Stimulated activated CD4-positive, alpha-beta T cell treated with anti-CD3 and anti-CD28 coated beads, Interleukin-12 subunit alpha, Interleukin-12 subunit beta, amount 100 ng/mL, for 48 hours (primary cell): ENCODE results near the gene SLC66A2.
"Not testable (repeated sequence)": the region's sequence is repeated elsewhere in the genome, so short reads cannot be mapped to it uniquely, and the experiment has no call there.

Experiments used
- DNase-seq, 3 donors: peaks; one replicate each; pipeline ENCODE4 v3.0.0-alpha.2; 2020; ENCODE audit warnings: low read depth in 2 of 3, low spot score in 1 of 3

Gene SLC66A2

DNA sequence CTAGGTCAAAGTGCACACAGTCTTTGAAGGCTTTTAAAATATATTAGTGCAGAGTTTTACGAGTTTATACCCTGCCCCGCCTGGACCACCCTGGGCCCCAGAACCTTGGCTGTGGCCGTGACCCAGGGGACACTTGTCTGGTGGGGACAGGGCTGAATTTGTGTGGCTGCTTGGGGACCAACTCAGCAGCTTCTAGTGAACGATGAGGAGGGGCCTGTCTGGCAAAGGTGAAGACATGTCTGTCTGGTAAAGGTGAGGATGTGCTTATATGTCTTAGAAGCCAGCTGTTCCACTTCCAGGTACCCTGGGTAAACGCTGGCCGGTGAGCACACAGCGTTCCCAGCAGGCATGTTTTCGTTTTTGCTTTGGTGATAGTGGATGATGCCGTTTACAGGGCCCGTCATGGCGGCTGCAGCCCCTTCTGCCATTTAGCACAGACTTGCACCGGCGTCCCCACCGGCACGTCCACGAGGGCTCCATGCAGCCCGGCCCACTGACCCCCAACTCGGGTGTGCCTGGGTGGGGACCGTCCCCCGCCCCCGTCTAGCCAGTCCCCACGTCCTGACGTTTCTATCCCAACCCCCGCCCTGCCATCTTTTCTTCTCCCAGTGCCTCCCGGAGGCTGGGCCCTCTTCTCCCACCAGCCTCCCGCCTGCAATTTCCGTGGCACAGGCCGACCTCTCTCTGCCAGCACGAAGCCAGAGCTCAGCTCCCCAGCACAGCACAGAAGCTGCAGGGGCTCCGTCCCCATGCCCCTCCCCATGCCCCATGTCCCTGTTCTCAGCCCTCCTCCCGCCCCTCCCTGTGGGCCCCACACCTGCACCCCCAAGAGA, 67.8 kb downstream of the SLC66A2 start:
- DNase-seq, result no peak

DNA sequence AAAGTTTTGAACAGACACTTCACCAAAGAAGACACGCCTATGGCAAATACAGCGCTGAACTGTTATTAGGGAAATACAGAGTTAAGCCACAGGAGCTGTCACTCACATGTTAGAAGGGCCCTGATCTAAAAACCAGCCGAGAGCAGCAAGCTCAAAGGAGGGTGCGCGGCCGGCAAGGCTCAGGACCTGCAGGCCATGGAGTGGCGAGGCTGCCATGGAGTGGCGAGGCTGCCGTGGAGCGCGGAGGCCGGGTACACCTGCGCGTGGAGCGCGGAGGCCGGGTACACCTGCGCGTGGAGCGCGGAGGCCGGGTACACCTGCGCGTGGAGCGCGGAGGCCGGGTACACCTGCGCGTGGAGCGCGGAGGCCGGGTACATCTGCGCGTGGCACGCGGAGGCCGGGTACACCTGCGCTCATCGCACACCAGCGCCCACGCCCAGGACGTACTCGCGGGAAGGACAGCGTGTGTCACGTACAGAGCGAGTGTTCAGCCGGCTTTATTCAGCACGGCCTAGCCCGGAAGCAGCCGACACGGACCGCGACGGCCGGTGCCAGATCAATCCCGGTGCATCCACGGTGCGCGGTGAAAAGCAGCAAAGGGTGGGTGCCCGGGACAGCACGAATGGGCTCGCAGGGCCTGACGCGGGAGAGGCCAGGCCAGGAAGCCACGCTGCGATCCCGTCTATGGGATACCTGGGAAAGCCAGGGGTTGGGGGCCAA, 68.8 kb downstream of the SLC66A2 start:
- DNase-seq, result no peak

DNA sequence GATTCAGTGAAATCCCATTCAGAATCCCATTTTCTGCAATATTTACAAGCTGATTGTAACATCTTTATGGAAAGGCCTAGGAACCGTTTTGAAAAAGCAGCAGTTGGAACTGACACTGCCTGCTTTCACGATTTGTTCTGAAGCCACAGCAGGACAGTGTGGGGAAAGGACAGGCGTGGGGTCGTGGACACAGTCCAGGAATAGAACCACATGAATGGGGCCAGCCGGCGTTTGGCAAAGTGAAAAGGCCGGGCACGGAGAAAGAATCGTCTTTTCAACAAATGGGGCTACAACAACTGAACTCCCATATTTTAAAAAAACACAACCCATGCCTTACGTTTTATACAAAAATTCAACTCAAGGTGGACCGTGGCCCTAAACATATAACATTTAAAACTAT, 69.8 kb downstream of the SLC66A2 start:
- no peak for DNase-seq

DNA sequence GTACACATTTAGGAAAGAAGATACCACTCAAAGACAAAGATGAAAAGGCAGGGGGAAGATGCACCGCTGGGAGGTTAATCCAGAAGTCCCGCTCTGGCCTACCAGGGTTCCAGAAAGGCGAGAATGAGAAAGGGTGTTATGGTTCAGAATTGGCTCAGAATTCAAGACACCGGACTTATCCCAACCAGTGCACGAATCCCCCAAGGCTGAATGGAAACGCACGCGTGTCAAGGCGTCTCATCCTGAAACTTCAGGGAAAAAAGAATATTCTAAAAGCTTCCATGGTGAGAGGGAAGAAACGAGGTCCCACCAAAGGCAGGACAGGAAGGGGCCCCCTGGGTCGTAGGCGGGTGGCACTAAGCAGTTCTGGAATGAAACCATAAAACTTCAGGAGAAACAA, 71.9 kb downstream of the SLC66A2 start:
- DNase-seq, result no peak

DNA sequence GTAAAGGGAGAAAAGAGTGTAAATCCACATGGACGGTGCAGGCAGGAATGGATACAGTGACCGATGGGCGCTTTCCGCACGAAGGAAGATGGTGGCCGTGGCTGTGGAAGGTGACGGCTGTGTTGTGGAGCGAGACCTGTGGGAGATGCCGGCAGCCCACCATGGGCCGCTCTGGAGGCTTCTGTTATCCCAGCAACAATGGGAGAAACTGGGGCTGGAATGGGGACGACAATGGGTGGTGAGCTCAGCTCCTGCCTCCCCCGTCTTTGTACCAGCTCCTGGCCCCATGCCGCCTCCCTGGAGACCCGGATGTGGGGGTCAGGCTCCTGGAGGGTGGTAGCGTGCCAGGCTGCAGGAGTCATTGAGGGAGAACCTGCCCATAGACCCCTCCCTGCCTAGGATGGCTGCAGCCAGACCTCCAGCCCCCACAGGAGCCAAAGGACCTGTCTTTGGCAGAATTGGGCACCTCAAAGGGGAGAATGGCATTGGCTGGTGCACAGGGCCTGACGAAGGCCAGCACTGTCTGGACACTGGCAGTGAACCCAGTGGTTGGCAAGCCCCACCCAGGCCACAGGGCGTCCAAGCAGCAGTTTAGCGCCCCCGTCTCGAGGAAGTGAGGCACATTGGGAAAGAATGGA, 72.6 kb downstream of the SLC66A2 start:
- no peak for DNase-seq

DNA sequence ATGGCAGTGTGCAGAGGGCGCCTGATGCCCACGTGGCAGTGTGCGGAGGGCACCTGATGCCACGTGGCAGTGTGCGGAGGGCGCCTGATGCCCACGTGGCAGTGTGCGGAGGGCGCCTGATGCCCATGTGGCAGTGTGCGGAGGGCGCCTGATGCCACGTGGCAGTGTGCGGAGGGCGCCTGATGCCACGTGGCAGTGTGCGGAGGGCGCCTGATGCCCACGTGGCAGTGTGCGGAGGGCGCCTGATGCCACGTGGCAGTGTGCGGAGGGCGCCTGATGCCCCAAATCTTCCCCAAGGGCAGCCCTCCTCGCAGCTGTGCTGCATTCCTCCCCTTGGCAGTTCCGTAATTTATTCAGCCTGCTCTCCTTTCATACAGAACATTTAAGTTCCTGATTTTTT, 73.2 kb downstream of the SLC66A2 start:
- DNase-seq, result not testable (repeated sequence)

DNA sequence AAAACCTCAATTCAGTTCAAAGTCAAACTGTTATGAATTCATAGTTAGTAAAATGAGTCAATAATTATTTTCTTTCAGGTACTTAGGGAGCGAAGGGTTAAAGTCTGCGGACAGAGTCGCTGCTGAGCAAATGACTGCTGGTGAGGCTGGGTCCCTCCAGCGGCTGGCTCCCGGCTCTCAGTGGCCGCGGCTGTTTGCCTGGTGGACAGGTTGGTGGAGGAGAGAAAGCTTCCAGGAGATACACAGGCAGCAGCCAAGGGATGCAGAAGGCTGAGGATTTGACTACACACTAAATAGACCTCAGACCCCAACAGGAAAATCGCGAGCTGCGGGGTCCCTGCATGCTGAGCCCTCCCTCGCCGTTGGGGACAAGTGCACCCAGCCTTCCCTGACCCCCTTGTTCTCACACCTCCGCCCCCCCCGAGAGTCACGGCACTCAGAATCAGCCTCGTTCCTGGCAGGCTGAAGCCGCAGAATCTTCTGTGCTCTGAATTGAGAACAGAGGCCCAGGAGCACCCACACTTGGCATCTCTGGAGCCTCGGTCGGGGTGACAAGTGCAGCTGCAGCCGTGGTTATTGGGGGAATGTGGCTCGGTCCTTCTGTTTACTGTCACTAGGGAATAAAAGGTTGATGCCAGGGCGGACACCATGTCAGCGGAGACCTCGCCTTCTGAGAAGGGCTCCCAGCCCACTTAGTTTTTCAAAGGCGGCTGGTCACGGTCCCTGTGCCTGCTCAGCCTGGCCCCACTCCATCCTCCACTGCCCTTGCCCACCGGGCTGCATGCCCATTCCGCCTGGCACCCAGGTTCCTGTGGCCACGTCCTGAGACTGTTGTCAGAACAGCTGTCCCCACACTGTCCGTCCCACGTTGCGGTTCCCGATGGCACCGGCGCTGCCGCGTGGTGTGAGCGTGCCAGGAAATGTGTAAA, 74.0 kb downstream of the SLC66A2 start:
- no peak for DNase-seq

DNA sequence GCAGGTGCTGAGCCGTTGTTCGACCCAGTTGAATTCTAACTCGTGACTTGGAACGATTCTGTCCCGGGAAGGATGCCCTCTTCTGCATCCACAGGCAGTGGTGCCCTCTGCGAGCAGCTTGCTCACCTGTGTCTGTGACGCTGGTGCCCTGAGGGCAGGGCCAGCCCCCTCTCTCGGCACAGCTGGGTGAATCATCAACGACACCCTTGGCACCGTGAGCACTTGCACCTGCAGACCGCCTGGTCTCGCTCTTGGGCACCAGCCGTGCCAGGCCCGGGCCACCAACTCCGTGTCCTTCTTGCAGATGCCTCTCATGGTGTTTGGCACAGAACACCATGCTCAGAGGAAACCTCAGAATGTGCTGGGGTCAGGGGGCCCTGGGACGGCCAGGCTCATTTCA, 75.0 kb downstream of the SLC66A2 start:
- no peak for DNase-seq

DNA sequence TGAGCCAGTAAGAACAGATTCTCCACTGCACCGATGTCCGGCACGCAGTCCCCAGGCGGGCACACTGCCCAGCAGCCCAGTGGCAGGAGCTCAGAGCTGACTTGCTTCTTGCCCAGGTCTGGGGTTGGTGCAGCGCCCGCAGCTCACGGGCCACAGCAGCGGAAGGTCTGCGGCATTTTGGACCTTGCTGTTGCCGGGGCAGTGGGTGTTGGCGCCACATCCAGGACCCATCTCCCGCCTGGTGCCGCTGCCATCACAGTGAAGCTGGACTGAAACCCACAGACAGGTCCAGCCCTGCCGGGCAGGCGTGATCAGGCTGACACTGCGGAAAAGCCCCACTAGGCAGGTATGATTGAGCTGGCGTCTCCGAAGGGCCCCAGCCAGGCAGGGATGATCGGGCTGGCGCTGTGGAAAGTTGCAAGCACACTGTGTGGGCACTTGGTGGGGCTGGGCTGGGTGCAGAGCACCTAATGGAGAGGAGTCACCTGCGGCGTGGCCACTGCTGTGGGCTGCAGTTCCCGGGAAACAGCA, 75.5 kb downstream of the SLC66A2 start:
- DNase-seq, result no peak

DNA sequence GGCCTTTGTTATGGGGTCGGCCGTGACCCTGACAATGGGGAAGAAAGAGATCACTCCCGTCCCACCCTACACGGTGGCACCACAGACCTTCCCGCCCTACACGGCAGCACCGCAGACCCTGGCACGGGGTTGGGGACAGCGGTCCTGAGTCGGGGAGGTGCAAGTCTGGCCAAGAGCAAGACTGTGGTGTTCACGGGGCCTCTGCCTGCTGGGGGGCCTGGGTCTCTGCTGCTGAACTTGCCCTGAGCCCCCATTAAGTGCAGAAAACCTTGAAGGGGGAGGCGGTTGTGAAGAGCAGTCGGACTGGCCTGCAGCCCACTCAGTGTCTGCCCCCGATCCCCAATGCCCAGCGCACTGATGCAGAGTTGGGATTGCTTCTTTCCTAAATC, 75.9 kb downstream of the SLC66A2 start:
- no peak for DNase-seq

DNA sequence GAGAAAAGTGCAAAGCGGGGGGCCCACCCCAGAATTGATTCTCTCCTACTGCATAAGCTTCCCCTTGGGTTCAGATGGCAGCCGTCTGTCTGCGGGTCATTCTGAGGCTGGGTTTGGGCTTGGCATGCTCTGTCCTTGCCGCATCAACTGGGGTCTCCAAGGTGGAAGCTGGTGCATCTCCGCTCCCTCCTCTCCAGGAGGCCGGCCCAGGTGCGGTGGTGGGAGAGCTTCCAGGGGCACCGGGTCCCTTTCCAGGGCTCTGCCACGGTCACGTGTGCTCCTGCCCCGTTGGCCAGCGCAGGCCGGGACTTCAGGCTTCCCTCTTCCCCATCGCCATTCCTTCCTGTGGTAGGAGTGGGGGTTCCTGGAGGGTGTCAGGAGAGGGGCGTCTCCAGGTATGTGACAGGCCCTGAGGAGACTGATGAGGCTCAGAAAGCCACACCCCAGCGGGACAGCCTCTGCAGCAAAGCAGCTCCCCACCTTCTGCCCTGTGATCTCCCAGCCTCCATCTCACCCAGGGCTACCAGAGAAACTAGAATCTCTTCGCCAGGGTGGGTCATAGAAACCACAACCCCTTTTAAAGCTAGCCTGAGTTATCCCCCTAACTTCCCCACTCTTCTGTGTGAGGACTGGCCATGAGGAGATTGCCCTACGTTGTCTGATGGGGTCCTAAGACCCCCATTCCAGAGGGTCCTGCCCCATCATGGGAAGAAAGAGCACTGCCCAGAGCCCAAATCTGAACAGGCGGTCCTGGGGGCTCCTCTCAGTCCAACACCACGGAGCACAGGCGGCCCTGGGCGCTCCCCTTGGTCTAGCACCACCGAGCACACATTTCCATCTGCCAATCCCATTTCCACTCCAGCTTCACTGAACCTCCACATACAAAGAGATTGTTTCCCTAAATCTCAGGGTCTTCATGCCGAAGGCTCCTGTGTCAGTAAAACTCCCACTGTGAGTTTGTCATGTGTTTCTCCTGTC, 76.6 kb downstream of the SLC66A2 start:
- DNase-seq, result no peak

DNA sequence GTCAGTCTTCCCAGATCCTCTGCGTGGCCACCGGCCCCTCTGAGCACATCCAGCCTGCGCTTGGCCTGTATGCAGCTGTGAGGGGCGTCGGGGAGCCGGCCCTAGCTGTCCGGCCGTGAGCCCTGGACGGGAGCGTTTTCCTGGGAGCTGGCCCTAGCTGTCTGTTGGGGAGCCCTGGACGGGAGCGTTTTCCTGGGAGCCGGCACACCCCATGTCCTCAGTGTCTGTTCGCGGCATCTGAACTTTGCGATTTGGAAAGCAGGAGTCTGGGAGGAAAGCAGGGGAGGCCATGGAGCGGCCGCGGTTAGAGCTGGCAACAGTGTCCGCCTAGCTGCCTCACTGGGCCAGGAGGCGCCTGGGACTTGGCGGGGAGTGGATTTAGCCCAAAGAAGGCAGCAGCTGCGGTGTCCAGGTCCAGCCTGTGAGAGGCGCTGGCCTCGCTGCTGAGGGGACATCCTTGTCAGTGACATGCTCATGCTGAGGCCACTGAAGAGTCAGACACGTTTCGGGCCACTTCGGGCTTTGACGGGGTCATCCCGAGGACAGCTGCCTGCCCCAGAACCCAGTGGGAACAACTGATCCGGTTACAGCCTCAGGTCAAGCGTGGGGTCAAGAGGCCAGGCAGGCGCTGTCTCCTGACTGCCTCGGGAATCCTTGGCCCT, 77.9 kb downstream of the SLC66A2 start:
- no peak for DNase-seq

DNA sequence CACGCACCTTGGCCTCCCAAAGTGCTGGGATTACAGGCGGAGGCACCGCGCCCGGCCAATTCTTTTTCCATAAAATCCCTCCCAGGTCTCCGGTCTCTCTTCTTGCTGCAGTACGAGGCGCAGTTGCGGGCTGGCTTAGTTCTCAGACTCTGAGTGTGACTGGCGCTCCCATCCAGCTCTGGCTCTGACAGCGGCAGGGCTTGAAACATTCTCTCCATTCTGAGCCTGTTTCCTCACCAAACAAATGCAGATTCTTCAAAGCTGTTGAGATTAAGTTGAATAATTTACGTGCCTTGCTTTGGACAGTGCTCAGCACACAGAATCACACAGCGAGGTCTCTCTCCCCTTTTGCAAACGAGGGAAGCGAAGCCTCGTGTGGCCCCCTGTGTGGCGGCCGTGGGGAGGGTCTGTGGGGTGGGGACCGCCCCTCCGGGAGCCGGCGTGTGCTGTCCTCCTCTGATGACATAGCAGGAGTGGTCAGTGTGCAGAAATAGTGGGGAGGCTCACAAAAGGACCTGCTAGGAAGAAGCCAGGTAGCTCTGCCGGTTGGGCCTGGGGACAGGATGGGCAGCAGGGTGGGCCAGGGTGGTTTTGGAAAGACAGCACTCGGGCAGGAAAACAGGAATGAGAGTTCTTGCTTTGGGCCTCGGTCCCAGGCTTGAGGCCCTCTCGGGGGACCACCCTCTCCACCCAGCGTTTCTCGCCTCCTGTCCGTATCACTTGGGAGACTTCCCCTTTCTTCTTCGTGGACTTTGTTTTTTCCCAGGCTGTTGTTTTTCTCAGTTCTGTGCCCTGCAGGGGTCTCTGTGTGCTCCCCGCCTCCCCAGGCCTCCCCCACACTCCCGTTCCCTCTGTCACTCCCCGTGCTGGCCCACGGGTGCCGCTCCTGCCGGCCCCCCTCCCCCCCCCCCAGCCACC, 78.7 kb downstream of the SLC66A2 start:
- no peak for DNase-seq

DNA sequence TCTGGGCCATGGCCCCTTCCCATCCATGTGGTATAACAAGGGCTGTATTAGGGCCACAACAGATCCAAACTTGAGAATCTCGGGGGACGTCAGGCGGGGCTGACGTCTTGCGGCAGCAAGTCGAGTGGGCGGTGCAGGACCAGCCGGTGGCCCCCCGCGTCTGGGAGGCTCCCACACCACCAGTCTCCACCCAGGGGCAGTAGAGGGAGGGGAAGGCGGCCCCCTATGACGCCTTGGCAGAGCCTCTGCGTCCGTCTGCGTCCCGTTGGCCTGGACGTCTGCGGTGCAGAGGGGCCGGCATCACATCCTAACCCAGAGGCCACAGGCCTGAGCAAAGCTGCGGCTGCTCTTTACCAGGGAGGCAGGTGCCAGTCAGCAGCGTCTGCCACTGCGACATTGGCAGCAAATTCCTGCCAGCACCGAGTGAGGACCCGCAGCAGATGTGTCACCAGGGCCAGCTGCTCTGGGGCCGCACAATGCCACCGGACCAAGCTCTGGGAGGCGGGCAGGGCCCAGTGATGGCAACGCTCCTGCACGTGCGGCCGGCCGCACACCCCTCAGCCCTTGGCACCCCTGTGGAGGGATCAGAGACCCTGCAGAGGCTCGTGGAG, 79.9 kb downstream of the SLC66A2 start:
- no peak for DNase-seq

DNA sequence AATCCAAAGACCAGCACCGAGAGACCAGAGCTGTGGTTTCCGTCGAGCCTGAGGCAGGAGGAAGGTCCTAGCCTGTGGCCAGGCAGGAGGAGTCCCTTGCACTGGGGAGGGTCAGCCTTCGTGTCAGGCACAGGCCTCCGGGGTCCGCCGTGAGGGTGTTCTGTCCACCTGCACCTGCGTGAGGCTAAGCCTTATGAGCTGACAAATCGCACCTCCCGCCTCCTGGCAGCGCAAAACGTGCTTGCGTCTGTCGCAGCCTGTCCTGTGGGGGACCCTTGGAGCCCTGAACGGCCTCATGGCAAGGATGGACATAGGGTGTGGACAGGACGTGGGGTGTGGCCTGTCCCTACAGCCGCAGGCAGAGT, 80.4 kb downstream of the SLC66A2 start:
- DNase-seq, result no peak

DNA sequence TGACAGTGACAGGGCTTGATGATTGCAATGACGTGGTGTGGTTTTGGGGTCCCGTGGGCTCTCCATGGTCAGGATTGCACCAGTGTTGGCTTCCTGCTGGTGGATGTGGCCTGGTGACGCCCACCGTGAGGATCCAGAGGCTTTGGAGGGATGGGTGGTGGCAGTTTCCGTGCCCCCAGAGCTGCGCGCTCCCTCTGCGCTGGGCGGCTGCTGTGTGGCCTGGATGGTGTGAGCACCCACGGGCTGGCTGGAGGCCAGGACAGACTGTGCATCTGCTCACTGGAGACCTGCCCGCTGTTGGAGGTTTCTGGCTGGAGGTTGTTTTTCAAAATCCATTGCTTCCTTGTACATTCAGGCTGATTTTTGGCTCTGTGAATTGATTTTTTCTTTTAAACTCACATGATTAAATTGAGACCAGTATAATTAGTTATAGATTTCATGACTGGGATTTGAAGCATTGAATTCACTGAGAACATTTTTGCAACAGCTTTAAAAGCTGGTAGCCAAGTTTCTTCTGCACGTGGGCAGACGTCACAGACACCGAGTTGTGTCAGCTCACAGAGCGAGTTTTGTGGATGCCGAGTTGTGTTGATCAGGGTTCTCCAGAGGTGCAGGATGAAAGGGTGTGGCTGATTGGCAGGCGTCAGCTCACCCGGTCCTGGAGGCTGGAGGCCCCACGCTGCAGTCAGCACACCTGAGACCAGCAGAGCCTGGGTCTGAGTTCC, 81.0 kb downstream of the SLC66A2 start:
- no peak for DNase-seq
